HL-60 (cell line): ENCODE results near the gene DMAC2L.
"Not testable (repeated sequence)": the region's sequence is repeated elsewhere in the genome, so short reads cannot be mapped to it uniquely, and the experiment has no call there.

Experiments used
- DNase-seq, 2 experiments: peaks; one replicate each; pipeline ENCODE4 v3.0.0-alpha.2; 2010 to 2020; ENCODE audit warnings: low read depth in 1 of 2, low spot score in 1 of 2
- H3K27ac ChIP-seq: fragments of 250-450 bp; sonication (Bioruptor Pico); replicated peaks from 2 replicates; pipeline ENCODE4 v1.5.1; 2020; ENCODE audit warnings: mild to moderate bottlenecking, moderate library complexity
- H3K27me3 ChIP-seq: fragments of 250-450 bp; sonication (Bioruptor Pico); 2 replicates; pipeline ENCODE4 v1.5.1; 2021; ENCODE audit warnings: mild to moderate bottlenecking, moderate library complexity; ENCODE audit not compliant: insufficient read depth, poor library complexity, severe bottlenecking
- H3K4me3 ChIP-seq: replicated peaks from 2 replicates; pipeline ENCODE4 v1.5.1; 2011; ENCODE audit warnings: mild to moderate bottlenecking, control low read depth, low read length; ENCODE audit not compliant: insufficient read depth
- CTCF ChIP-seq: IDR thresholded peaks from one replicate; pipeline ENCODE4 v1.5.1; 2011; ENCODE audit warnings: low read length, control low read depth, inconsistent platforms; ENCODE audit not compliant: insufficient read depth
- GABPA ChIP-seq: IDR thresholded peaks from 2 replicates; pipeline ENCODE4 v1.6.1; 2012; ENCODE audit warnings: low read depth
- POLR2AphosphoS5 ChIP-seq: IDR thresholded peaks from 2 replicates; pipeline ENCODE4 v1.6.1; 2012; ENCODE audit warnings: low read depth
- REST ChIP-seq: IDR thresholded peaks from 2 replicates; pipeline ENCODE4 v1.6.1; 2012; ENCODE audit warnings: low read depth; ENCODE audit not compliant: insufficient replicate concordance
- SPI1 ChIP-seq: IDR thresholded peaks from 2 replicates; pipeline ENCODE4 v1.6.1; 2012; ENCODE audit warnings: low read depth, mild to moderate bottlenecking, borderline replicate concordance

Gene DMAC2L

GRCh38 chr14:50312734-50313054, 570 bp downstream of the DMAC2L start:
- Histone ChIP-seq H3K27me3 (no peaks in the 10 kb centered on the region), H3K4me3 (peak overlapping the region; percentile 79), H3K27ac (peak overlapping the region; percentile 94)
- no peak for DNase-seq
- TF ChIP-seq REST (no peak), CTCF (no peak), GABPA (no peak), SPI1 (no peak)

GRCh38 chr14:50314098-50314497, 2.0 kb downstream of the DMAC2L start:
- not testable (repeated sequence) for H3K4me3 ChIP-seq, DNase-seq, H3K27ac ChIP-seq, H3K27me3 ChIP-seq

- DNase-seq = no peak
- Histone ChIP-seq H3K4me3 (no peak overlapping the region), H3K27ac (no peak overlapping the region), H3K27me3 (no peaks in the 10 kb centered on the region)
- TF ChIP-seq REST = no peak
- peak; percentile 22 for TF ChIP-seq CTCF
- TF ChIP-seq POLR2AphosphoS5 = no peak
Measured at GRCh38 chr14:50318031-50318626, 6.0 kb downstream of the DMAC2L start.

GRCh38 chr14:50319293-50319692, 7.2 kb downstream of the DMAC2L start:
- peak in 1 of 2 experiments; percentile 22 for DNase-seq
- no peak for TF ChIP-seq SPI1
- no peak for TF ChIP-seq REST
- no peak for TF ChIP-seq POLR2AphosphoS5
- no peak for TF ChIP-seq GABPA
- TF ChIP-seq CTCF = no peak
- no peak overlapping the region for H3K27ac ChIP-seq
- H3K4me3 ChIP-seq = no peak overlapping the region
- H3K27me3 ChIP-seq = no peaks in the 10 kb centered on the region
